ENCODE results near the gene MRPL48. TPM values are rescaled to one million over a fixed set of nuclear protein-coding genes. Genes with fewer than 3 reads are reported as not detected.
"Not testable (repeated sequence)": the region's sequence is repeated elsewhere in the genome, so short reads cannot be mapped to it uniquely, and the experiment has no call there.

MRPL48 gene
- total RNA-seq, result 8.9 TPM

- Histone ChIP-seq H3K4me3 (ENCODE audit: low read length) (peak within 1 kb of the TSS; percentile 98), H3K4me1 (ENCODE audit: insufficient read depth, low read length) (peaks cover 19% of the 10 kb centered on the region), H3K27me3 (ENCODE audit: insufficient read depth, low read length) (no peaks in the 10 kb centered on the region), H3K9me3 (ENCODE audit: low read depth, low read length) (no peaks in the 10 kb centered on the region)
Observed at GRCh38 chr11:73787643-73788558, at the start of gene MRPL48. TSS of gene MRPL48 (plus strand) at chr11:73787874. CDS start at chr11:73787972, 98 bp downstream.

GRCh38 chr11:73743045-73743444, 44.6 kb upstream of the MRPL48 start:
- H3K4me3 ChIP-seq (ENCODE audit: low read length), result no peak overlapping the region
- no peaks in the 10 kb centered on the region for H3K9me3 ChIP-seq (ENCODE audit: low read depth, low read length)
- H3K27me3 ChIP-seq (ENCODE audit: insufficient read depth, low read length), result no peaks in the 10 kb centered on the region
- H3K4me1 ChIP-seq (ENCODE audit: insufficient read depth, low read length), result no peaks in the 10 kb centered on the region

DNA sequence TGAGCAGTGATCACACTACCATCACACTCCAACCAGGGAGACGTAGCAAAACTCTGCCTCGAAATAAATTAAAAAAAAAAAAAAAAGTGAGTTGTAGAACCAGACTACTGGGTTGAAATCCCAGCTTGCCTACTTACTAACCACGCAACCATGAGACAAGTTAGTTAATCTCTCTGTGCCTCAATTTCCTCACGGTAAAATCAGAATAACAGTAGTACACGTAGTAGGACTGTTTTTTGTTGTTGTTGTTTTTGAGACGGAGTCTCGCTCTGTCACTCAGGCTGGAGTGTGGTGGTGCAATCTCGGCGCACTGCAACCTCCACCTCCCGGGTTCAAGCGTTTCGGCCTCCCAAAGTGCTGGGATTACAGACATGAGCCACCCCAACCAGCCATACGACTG, 41.0 kb upstream of the MRPL48 start:
- H3K9me3 ChIP-seq (ENCODE audit: low read depth, low read length), result no peaks in the 10 kb centered on the region
- H3K4me1 ChIP-seq (ENCODE audit: insufficient read depth, low read length), result peaks cover 17% of the 10 kb centered on the region
- H3K4me3 ChIP-seq (ENCODE audit: low read length), result no peak overlapping the region
- H3K27me3 ChIP-seq (ENCODE audit: insufficient read depth, low read length), result no peaks in the 10 kb centered on the region

DNA sequence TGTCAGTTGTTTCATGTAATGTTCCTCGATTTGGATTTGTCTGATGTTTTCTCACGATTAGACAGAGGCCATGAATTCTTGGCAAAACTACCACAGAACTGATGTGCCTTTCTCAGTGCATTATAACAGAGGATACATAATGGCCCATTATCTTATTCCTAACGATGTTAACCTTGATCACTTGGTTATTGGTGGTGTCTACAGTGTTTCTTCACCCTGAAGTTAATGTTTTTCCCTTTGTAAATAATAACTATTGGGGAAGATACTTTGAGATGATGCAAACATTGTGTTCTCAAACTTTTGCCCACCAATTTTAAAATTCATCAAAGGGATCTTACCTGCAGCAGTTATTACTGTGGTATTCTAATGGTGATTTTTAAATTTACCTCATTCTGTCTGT, 39.9 kb upstream of the MRPL48 start:
- no peak overlapping the region for H3K4me3 ChIP-seq (ENCODE audit: low read length)
- peaks cover 26% of the 10 kb centered on the region for H3K4me1 ChIP-seq (ENCODE audit: insufficient read depth, low read length)
- H3K9me3 ChIP-seq (ENCODE audit: low read depth, low read length), result no peaks in the 10 kb centered on the region
- no peaks in the 10 kb centered on the region for H3K27me3 ChIP-seq (ENCODE audit: insufficient read depth, low read length)

GRCh38 chr11:73748300-73748699, 39.4 kb upstream of the MRPL48 start:
- Histone ChIP-seq H3K4me3 (ENCODE audit: low read length) (no peak overlapping the region), H3K4me1 (ENCODE audit: insufficient read depth, low read length) (peaks cover 29% of the 10 kb centered on the region), H3K27me3 (ENCODE audit: insufficient read depth, low read length) (no peaks in the 10 kb centered on the region), H3K9me3 (ENCODE audit: low read depth, low read length) (no peaks in the 10 kb centered on the region)

DNA sequence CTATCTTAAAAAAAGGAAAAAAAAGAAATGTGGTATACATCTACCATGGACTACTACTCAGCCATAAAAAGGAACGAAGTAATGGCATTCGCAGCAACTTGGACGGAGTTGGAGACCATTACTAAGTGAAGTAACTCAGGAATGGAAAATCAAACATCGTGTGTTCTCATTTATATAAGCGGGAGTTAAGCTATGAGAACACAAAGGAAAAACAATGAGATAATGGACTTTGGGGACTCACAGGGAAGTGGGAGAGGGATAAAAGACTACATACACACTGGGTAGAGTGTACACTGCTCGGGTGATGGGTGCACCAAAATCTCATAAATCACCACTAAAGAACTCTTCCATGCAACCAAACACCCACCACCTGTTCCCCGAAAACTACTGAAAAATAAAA, 38.6 kb upstream of the MRPL48 start:
- H3K4me1 ChIP-seq (ENCODE audit: insufficient read depth, low read length), result peaks cover 29% of the 10 kb centered on the region
- H3K27me3 ChIP-seq (ENCODE audit: insufficient read depth, low read length), result no peaks in the 10 kb centered on the region
- no peaks in the 10 kb centered on the region for H3K9me3 ChIP-seq (ENCODE audit: low read depth, low read length)
- H3K4me3 ChIP-seq (ENCODE audit: low read length), result no peak overlapping the region

GRCh38 chr11:73750228-73750627, 37.4 kb upstream of the MRPL48 start:
- peaks cover 29% of the 10 kb centered on the region for H3K4me1 ChIP-seq (ENCODE audit: insufficient read depth, low read length)
- no peaks in the 10 kb centered on the region for H3K27me3 ChIP-seq (ENCODE audit: insufficient read depth, low read length)
- H3K9me3 ChIP-seq (ENCODE audit: low read depth, low read length), result no peaks in the 10 kb centered on the region
- H3K4me3 ChIP-seq (ENCODE audit: low read length), result no peak overlapping the region

GRCh38 chr11:73750862-73751261, 36.8 kb upstream of the MRPL48 start:
- H3K27me3 ChIP-seq (ENCODE audit: insufficient read depth, low read length); H3K9me3 ChIP-seq (ENCODE audit: low read depth, low read length); H3K4me3 ChIP-seq (ENCODE audit: low read length): not testable (repeated sequence)
- H3K4me1 ChIP-seq (ENCODE audit: insufficient read depth, low read length), result peaks cover 29% of the 10 kb centered on the region

GRCh38 chr11:73752216-73752867, 35.3 kb upstream of the MRPL48 start:
- peaks cover 29% of the 10 kb centered on the region for H3K4me1 ChIP-seq (ENCODE audit: insufficient read depth, low read length)
- H3K27me3 ChIP-seq (ENCODE audit: insufficient read depth, low read length), result no peaks in the 10 kb centered on the region
- H3K4me3 ChIP-seq (ENCODE audit: low read length), result no peak overlapping the region
- no peaks in the 10 kb centered on the region for H3K9me3 ChIP-seq (ENCODE audit: low read depth, low read length)

GRCh38 chr11:73752903-73753302, 34.8 kb upstream of the MRPL48 start:
- peaks cover 29% of the 10 kb centered on the region for H3K4me1 ChIP-seq (ENCODE audit: insufficient read depth, low read length)
- no peak overlapping the region for H3K4me3 ChIP-seq (ENCODE audit: low read length)
- H3K27me3 ChIP-seq (ENCODE audit: insufficient read depth, low read length), result no peaks in the 10 kb centered on the region
- no peaks in the 10 kb centered on the region for H3K9me3 ChIP-seq (ENCODE audit: low read depth, low read length)

DNA sequence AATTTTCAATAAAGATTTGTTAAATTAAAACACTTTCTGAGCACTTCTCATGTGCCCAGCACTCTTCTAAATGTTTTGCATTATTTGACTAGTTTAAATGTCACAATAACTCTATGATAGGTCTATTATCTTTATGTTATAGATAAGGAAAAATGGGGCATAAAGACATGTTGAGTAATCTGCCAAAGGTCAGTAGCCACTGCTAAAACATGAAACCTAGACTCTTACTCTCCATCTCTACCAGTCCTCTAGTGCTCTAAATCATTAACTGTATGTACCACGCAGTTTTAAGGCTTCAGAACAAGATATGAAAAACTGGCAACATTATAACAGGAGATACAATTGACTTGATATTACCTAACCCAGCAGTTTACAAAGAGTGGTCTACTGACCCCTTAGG, 33.7 kb upstream of the MRPL48 start:
- Histone ChIP-seq H3K4me1 (ENCODE audit: insufficient read depth, low read length) (peaks cover 29% of the 10 kb centered on the region), H3K9me3 (ENCODE audit: low read depth, low read length) (no peaks in the 10 kb centered on the region), H3K27me3 (ENCODE audit: insufficient read depth, low read length) (no peaks in the 10 kb centered on the region), H3K4me3 (ENCODE audit: low read length) (no peak overlapping the region)

DNA sequence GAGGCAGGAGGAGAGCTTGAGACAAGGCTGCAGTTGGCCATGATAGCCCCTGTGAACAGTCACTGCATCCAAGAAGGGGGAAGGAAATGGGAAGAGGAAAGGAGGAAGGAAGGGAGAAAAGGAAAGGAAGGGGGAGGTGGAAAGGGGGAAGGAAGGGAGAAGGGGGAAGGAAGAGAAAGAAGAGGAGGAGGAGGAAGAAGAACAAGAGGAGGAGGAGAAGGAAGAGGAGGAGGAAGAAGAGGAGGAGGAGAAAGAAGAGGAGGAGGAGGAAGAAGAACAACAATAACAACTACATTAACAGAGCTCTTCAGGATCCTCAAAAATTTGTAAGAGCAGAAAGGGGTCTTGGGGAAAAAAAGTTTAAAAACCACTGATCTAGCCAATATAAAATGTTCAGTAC, 32.0 kb upstream of the MRPL48 start:
- peaks cover 26% of the 10 kb centered on the region for H3K4me1 ChIP-seq (ENCODE audit: insufficient read depth, low read length)

GRCh38 chr11:73757598-73757997, 30.1 kb upstream of the MRPL48 start:
- H3K4me3 ChIP-seq (ENCODE audit: low read length), result no peak overlapping the region
- no peaks in the 10 kb centered on the region for H3K27me3 ChIP-seq (ENCODE audit: insufficient read depth, low read length)
- H3K9me3 ChIP-seq (ENCODE audit: low read depth, low read length), result no peaks in the 10 kb centered on the region
- H3K4me1 ChIP-seq (ENCODE audit: insufficient read depth, low read length), result peaks cover 19% of the 10 kb centered on the region

More for the DNA sequence above, 32.0 kb upstream of the MRPL48 start:
- no peaks in the 10 kb centered on the region for H3K27me3 ChIP-seq (ENCODE audit: insufficient read depth, low read length)
- H3K9me3 ChIP-seq (ENCODE audit: low read depth, low read length), result no peaks in the 10 kb centered on the region
- no peak overlapping the region for H3K4me3 ChIP-seq (ENCODE audit: low read length)

DNA sequence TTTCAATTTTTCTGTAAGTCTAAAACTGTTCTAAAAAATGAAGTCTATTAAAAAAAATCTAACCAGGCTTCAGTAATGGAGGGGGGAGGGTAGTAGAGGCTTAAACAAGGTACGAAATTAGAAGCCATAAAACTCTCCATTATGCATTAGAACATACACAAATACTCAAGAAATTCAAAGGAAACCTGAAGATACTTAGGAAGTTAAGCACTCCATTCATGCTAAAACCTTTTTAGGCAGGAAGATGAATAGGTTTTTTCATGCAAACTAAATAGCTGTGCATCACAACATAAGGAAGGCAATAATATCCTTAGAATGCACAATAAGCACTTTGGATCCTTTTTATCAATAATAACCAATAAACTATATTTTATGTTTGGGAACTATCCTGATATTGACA, 29.2 kb upstream of the MRPL48 start:
- no peaks in the 10 kb centered on the region for H3K9me3 ChIP-seq (ENCODE audit: low read depth, low read length)
- peaks cover 14% of the 10 kb centered on the region for H3K4me1 ChIP-seq (ENCODE audit: insufficient read depth, low read length)
- H3K27me3 ChIP-seq (ENCODE audit: insufficient read depth, low read length), result no peaks in the 10 kb centered on the region
- no peak overlapping the region for H3K4me3 ChIP-seq (ENCODE audit: low read length)

DNA sequence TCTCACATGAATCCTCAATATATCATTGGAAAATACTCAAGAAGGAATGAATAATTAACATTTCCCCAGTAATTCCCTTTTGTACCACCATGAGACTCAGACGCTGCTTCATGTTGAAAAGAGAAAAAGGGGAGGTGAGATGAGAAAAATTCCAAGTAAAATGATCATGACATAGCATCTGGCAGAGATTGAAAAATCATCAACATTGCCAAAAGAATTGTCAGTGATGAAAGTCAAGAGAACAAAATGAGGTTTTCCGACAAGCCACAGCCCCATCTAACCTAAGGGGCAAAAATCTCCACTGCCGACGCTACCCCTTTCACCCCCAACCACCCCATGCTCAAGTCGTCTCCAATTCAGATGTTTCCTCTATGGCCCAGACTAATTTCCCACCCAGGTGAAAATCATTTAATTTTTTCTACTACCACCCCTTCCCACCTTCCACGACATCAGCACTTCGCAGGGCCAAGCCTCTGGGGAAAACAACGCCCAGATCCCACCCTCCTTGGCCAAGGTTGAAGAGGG, 28.0 kb upstream of the MRPL48 start:
- H3K9me3 ChIP-seq (ENCODE audit: low read depth, low read length), result no peaks in the 10 kb centered on the region
- peaks cover 14% of the 10 kb centered on the region for H3K4me1 ChIP-seq (ENCODE audit: insufficient read depth, low read length)
- H3K4me3 ChIP-seq (ENCODE audit: low read length), result peak overlapping the region; percentile 90
- H3K27me3 ChIP-seq (ENCODE audit: insufficient read depth, low read length), result no peaks in the 10 kb centered on the region
